Cardiac septum (tissue), 1 donor: ENCODE measurements around the gene PHEX. TPM values are rescaled to one million over a fixed set of nuclear protein-coding genes. Genes with fewer than 3 reads are reported as not detected.

ENCODE experiments used
- DNase-seq: peaks from one replicate; pipeline ENCODE4 v3.0.0-alpha.2; 2020; ENCODE audit warnings: low spot score
- intact Hi-C: fragments of 100-400 bp; cut with DNase I; formaldehyde crosslinking; loops from one replicate; pipeline ENCODE4 v1.14.0; 2022
- total RNA-seq: library from RNA; stranded (reverse); fragmentation: NEBNext Ultra II Directional; extraction: Animal tissue kit (Norgen Biotek cat#: 25700); gene quantifications from one replicate; pipeline ENCODE4 v1.2.1, GENCODE V29; 2021
- donor health status: DM: no; HTN: no; CAD: no.

PHEX gene
- total RNA-seq, 1 donor from 2014 or later, result 0.11 TPM

DNA sequence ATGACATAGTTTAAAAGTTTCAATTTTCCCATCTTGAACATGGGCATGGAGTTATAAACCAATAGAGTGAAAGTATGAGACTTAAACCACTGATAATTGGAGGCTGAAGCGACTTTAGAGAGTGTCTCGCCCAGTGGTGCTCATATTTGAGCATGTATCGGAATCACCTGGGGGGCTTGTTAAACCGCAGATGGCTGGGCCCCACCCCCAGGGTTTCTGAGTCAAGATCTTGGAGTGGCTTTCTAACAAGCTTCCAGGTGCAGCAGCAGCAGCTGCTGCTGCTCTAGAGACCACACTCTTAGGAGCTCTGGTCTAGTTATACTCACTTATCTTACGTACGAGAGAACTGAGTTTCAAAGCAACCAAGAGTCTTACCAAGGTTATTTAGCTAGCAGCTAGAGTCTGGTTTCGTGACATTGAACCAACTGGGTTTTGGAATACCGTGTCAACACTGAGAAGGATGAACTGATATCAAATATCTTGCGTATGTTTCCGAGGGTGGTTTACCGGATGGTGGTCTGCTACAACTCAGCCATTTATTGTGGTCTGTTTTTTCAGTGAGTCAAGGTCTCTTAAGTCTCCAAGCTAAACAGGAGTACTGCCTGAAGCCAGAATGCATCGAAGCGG is 5.9 kb downstream of the PHEX start:
- DNase-seq, result no peak

DNA sequence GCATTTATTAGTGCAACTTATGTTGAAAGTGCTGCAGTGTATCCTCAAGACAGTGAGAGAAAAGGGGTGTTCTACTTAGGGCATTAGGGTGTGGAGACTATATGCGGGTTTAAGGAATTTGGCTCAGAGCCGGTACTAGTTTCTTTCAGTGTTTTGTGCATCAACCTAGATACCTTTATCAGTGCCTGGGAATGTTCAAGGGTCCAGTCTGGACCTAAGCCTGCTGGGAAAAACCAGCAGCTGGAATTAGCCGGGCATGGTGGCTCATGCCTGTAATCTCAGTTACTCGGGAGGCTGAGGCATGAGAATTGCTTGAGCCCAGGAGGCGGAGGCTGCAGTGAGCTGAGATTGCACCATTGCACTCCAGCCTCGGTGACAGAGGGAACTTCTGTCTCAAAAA is 7.4 kb downstream of the PHEX start:
- DNase-seq, result no peak
- intact Hi-C loops, result no loop called here

More for the DNA sequence above, 5.9 kb downstream of the PHEX start:
- intact Hi-C loops, result no loop called here

DNA sequence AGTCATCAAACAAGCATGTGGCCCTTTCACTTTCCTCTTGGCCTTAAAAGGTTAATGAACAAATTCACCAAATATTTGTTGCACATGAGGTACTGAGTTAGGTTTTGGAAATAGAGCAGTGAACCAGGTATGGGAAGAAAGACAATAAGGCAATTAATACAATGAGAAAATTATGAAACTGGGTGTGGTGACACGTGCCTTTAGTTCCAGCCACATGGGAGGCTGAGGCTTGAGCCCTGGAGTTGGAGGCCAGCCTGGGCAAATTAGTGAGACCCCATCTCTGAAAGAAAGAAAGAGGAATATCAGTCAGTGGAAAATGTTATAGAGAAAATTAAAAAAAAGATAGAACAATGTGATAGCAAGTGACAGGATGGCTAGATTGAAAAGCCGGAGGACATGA is 8.1 kb downstream of the PHEX start:
- DNase-seq, result no peak
- intact Hi-C loops, result no loop called here

DNA sequence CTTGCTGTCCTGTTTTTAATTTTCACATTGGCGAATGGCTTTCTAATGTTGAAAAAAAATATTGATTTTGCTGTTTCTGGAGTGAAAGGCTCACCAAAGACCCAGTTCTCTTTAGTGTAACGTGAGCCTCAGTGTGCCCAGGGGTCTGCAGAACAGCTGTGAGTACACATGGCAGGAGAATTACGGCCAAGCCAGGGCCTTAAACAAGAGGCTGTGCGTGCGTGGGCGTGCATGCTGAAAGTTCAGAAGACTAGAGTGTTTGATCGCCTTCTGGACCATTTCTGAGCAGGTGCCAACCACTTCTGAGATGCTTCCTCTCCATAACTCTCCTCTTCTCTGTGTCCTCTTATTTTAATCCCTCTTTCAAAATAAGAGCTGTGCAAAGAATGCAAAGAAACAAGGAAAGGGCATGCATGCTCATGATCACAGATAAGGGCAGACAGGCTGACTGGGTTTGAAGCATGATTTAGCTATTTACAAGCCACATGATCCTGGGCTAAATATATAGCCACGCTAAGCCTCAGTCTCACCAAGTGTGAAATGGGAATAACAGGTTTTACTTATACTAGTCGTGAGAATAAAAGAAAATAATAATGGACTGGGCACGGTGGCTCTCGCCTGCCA is 9.9 kb downstream of the PHEX start:
- DNase-seq, result no peak
- intact Hi-C loops, result no loop called here

DNA sequence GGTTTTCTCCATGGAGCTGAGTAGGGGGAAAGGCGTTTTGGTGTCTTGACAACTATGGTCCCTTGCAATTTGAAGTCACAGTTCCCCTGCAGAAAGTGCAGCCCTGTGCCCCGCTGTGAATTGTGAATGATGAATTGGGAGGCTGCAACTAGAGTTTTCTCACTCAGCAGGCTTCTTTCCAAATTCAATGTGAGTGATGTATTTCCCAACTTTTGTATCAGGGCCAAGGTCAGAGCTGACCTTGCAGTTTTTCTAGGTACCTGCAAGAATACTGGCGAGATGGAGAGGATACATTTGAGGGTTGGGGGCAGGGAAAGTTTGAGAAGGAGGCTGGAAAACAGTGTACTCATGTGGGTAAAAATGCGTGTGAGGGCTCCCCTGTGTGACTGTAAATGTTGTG is 11.7 kb downstream of the PHEX start:
- DNase-seq, result no peak
- intact Hi-C loops, result no loop called here

DNA sequence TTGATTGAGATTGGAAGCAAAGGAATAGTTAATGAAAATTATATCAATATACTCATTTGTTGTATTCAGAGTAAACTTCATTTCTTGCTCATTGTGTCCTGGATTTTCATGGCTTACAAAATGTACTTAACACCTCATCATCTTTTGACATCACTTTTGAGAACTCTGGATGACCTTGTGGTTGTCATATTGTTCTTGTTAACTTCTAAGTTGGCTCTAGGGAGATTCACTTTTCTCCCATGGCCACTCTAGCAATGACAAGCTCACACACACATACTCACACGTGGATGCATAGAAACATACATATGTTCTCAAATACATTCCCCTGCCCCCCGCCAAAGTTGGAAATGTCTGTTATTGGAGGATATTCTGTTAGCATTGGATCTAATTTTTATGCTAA is 15.3 kb downstream of the PHEX start:
- intact Hi-C loops, result no loop called here
- DNase-seq, result no peak

DNA sequence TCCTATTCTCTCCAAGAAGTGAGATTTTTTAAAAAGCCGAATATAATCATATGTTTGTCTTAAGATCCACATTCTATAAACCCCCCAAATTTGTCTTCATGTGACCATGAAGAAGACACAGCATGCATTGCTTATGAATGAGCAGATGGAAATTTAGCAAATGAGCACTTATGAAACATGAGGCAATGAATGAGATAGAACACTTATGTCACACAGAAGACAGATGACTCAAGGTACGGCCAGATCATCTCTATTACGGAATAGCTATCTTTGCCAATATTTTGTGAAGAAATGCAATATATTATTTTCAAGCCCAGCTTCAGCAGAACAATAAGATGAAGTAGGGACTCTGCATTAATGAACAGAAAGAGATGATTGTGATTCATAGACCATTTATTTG is 21.4 kb downstream of the PHEX start:
- intact Hi-C loops, result no loop called here
- no peak for DNase-seq

DNA sequence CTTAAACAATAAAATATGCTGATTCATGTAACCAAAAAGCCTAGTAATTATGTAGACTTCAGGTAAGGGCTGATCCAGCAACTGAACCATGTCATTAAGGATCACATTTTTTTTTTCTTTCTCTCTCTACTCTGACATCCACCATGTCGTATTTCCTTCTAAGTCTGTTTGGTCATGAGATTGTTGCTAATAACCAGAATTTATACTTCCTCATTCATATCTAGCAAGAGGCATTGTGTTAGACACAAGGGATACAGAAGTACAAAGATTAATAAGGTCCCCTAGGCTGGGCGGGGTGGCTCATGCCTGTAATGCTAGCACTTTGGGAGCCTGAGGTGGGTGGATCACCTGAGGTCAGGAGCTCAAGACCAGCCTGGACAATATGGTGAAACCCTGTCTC is 24.1 kb downstream of the PHEX start:
- intact Hi-C loops, result no loop called here
- no peak for DNase-seq

DNA sequence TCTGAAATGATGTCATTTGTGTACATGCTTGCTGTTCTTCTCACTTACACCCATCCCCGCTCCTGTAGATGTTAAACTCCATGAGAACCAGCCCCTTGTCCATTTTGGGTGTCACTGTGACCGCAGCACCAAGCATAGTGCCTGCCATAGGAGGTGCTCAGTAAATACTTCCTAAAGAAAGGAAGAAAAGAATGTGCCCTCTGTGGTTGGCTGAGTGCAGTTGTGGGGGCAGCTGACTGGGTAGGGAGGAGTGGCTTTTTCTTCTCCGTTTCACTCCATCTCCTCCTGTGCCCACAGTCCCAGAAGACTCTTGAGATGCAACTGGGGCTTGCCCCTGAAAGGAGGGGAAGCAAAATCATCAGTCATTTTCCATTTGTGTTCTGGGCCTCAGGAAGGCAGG is 25.5 kb downstream of the PHEX start:
- DNase-seq, result no peak

DNA sequence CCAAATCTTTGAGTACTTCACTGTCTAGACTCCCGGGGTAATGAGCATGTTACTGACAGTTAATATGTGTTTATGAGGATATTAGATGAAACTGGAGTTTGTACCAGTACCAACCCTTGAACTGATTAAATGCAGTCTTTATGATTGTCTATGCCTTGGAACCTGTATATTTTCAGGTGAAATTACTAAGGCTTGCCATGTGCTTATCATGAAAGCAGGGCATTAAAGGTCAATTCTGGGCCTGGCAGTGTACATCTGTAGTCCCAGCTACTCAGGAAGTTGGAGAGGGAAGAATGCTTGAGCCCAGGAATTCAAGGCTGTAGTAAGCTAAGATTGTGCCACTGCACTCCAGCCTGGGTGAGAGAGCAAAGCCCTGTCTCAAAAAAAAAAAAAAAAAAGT is 27.6 kb downstream of the PHEX start:
- no peak for DNase-seq
- intact Hi-C loops, result no loop called here

More for the DNA sequence above, 25.5 kb downstream of the PHEX start:
- intact Hi-C loops, result no loop called here

DNA sequence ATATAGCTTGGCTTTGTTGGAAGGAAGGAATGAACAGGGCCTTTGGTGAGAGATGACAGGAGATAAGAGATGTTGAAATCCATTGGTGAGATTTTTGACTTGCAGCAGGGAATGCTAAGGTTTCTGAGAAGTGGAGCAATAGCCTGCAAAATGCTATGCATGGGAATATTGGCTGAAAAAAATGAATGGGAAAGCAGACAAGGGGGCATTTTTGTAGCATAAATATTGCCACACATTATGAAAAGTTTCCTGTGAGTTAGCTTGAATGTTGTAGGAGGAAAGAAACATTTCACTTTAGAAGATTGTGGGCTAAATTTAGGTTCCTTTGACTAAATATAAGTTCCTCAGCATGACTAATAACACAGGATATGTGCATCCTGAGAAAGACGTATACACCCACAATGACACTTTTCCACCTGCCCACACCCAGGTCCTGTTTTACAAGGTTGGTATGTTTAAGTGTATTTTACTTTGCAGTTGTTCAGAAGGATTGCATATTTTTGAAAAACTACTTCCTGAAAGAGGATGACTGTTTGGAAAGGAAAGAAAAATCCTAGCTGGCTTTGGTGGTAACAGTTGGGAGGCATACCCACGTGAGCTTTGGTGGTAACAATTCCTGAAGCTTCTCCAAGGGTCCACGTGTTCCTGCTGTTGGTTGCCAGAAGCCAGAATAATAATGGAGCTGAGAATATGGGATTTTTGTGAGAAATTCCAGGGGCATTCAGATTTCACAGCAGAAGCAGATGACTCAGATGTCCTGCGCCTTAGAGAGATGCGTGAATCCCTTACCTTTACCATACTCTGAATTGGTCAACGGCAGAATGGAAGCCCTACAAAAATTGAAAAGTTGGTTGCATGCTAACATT is 28.5 kb downstream of the PHEX start:
- no peak for DNase-seq
- intact Hi-C loops, result no loop called here

DNA sequence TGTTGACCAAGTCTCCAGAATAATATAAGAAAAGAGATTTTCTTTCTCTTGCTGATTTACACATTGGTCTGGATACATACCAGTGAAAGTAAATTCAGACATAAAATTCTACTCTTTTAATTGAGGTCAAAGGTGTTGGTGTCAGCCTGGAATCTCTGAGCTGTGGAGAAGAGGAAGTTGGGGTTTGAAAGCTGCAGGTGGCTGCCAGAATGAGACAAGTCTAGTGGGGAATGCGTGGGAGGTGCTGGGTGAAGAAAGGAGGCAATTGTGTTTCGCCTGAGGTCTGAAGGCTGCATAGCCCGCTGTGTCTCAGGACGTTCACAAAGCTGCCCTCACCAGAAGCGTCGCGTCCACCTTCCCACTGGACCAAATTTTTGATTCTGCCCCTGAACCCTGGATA is 31.2 kb downstream of the PHEX start:
- no peak for DNase-seq
- intact Hi-C loops, result no loop called here

DNA sequence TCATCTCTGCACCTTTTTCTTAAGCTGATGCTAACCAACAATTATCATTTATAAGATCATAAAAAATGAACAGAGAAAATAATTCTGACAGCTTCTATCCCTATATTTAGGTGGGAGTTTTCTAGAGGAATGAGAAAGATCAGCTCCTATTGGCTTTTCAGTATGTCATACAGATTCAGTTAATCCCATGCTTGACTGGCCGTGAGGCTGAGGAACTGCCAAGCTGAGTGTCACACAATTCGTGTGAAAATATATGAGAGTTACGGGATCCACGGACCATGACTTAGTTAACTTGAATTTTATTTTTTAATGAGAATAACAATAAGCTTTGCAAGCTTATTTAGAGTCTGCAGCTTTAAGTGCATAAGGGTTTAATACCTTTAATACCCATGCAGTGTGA is 37.5 kb downstream of the PHEX start:
- DNase-seq, result no peak
- intact Hi-C loops, result no loop called here

DNA sequence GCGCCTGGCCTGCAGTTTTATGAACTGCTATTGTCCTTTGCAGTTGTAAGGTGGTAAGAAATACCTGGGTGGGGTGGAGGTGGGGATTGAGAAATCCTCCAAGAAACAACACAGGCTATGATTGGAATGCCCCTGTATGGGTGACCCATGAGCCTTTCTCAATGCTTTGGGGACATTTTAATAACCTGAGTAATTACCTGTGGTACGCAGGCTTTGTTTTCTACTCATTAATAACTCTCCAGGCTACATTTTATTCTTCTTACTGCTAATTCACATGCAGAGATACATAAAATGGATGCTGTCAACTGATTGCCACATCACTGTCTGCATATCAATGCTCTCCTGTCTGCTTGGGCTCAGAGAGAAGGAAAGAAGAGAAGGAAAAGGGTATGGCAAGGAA is 41.8 kb downstream of the PHEX start:
- intact Hi-C loops, result no loop called here
- DNase-seq, result no peak

DNA sequence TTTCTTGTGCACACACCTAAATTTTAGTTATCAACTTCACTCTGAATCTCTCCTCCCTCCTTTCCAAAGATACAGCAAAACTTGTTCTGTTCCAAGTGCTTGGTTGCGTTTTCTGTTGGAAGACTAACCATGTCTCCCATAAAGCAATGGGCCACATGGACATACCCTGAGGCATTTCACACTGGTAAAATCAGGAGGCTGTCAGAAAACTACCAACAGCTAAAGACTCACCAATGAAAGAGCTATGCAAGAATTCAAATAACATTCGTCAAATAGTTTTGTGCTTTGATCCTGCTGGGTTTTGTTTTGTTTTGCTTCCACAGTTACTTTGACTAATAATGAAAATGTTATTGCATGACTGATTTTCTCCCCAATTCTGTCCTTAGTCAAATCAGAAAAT is 46.0 kb downstream of the PHEX start:
- intact Hi-C loops, result no loop called here
- no peak for DNase-seq

DNA sequence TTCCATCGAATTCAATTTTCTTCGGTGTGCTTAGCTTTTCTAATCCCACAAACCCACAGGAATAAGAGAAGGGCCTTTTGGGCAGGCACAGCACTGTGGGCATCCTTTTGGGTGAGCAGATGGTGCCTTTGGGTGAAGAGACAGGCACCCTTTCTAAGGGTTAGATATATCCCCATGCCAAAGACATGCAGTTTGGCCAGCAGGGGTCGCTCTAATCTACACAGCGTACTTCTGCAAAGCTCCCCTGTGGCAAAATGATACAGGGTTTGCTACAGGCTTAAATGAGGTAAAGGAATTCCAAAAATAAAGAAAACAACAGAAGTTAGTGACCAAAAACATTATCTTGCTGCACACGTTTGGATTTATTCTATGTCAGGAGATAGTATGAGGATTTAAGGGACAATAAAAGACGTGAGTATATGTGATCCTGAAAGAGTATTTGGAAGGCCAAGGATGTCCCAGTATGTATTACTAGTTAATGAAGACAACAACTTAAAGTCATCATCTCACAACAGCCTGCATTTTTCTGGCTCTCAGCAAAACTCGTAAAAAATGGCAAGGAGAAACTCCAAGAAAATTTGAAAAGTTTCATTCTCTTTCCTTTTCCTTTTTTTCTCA is 49.5 kb downstream of the PHEX start:
- no peak for DNase-seq
- intact Hi-C loops, result no loop called here

DNA sequence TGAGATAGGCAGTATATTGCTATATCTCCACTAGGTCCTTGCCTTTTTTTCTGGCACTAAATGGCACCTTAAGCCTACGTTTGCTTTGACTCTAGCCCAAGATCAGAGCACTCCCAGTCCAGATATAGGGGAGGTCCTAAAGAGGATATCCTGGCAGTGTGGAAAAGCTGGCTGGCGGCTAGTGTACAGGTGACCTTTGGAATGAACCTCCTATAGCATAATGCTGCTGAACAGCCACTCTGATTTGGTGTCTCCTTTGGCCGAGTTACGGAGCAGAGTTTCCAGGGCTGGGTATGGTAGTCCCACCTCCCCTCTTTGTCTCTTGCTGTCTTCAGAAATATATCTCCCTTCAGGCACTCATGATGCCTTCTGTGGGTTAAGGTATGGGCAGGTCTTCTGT is 53.9 kb downstream of the PHEX start:
- DNase-seq, result no peak
- intact Hi-C loops, result no loop called here

DNA sequence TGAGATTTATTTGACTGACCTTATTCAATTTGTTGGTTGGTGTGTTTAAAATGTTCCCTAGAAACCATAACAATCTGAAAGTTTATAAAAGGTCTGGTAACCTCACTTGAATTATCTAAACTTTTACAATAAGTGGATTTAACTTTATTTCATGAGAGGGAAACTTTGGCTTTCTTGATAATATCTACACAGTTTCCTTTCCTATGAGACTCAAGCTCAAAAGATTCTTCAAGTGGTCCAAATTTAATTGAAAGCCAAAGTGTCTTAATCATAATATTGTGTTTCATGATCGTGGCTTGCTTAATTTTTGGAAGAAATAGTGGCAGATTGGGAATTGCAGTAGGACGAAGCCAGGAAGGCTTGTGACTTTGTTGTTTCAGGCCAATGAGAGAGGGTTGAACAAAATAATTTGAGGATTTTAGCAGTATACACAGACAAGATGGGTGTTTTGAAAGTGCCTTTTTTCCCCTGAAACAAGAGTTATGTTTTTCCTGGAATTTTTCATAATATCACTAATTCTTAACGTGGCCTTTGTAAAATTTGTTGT is 55.0 kb downstream of the PHEX start:
- DNase-seq, result no peak
- intact Hi-C loops, result no loop called here

DNA sequence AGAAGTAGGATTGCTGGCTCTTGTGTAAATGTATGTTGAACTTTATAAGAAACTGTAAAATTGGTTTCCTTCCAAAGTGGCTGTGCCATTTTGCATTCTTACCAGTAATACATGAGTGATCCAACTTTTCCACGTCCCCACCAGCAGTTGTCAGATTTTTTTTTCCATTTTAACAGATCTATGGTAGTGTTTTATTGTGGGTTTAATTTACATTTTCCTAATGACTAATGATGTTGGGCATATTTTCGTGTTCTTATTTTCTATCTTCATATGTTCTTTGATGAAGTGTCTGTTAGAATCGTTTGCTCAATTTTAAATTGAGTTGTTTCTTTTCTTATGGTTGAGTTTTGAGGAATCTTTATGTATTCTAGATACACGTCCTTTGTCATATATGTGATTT is 56.2 kb downstream of the PHEX start:
- intact Hi-C loops, result no loop called here
- DNase-seq, result no peak

DNA sequence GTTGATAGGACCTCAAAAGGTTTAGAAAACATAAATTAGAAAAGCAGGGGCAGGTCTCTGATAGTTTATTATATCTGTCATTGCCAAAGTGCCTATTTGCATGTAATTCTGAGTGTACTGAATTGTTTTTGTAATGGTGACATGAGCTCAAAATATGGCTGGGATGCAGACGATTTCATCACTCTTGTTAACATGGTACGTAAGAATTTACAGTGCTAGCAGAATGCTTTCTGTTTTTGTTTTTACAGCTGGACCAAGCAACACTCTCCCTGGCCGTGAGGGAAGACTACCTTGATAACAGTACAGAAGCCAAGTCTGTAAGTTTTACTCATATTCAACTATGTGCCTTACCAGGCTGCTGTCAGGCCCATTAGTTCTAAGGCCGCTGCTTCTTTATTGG is 58.1 kb downstream of the PHEX start:
- intact Hi-C loops, result no loop called here
- no peak for DNase-seq
